Measurements from ENCODE around the gene PIGU.
A peak's percentile ranks its signal among the peaks of the same experiment; 100 is the strongest.

GRCh38 chr20:34704177-34705007, 27.5 kb upstream of the PIGU start, which contains the start of gene TP53INP2:
- no peak for TF ChIP-seq CTCF (IDR thresholded peaks at IDR 0.05 in 4 of 5, conservative IDR thresholded peaks at IDR 0.05 in 1 of 5)
- TF ChIP-seq POLR2A (IDR thresholded peaks at IDR 0.05): peak; percentile 93 to 95

All from gastrocnemius medialis (tissue), 4 donors.